Upper lobe of left lung (tissue), 4 donors: ENCODE data around the gene EXOC4.

ENCODE experiments used
- CTCF ChIP-seq, 6 experiments: fragments of 450-650 bp in 4 of 6; fragments of 200-600 bp in 2 of 6; sonication (generic) in 2 of 6; IDR thresholded peaks; one replicate each; pipeline ENCODE4 v1.5.1; 2016 to 2019; ENCODE audit warnings: antibody characterized with exemption in 6 of 6
- POLR2A ChIP-seq, 4 donors: fragments of 450-650 bp; IDR thresholded peaks; one replicate each; pipeline ENCODE4 v1.5.1; 2016 to 2017; ENCODE audit warnings: antibody characterized with exemption in 4 of 4, mild to moderate bottlenecking in 2 of 4

- TF ChIP-seq CTCF (IDR thresholded peaks at IDR 0.05), result no peak
- no peak for TF ChIP-seq POLR2A (IDR thresholded peaks at IDR 0.05)
Observed at GRCh38 chr7:133575726-133576440, 323.0 kb downstream of the EXOC4 start.
